CD4-positive, alpha-beta T cell treated with Interleukin-1 beta for 1 hour (primary cell): ENCODE results near the gene PTPRN2.

Source experiments
- DNase-seq, 2 donors: peaks; one replicate each; pipeline ENCODE4 v3.0.0-alpha.2; 2020 to 2022

PTPRN2 gene

DNA sequence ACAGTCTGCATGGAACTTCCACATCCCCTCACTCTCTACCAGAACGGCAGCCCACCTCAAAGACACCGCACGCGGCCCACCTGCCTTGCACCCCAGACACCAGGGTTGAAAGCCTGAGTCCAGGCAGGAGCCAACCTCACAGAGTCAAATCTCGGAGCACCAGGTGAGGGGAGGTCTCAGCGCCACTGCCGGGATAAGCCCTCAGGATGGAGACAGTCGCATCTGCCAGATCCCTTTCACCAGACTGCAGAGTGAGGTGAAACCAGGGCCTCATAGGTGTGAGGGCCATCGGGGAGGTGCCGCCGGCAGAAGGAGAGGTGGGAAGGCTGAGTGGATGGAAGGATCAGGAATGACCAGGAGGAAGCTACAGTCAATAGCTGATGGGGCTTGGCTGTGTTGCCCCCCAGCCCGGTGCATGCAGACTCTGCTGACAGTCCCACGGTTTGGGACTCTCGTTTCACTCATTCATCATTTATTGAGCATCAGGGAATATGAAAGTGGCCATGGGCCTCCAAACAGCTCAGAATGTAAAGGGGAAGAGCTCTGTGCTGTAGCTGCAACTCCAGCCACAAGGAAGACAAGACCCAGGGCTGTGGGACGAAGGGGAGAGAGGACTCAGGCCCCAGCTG is 315.0 kb downstream of the PTPRN2 start:
- no peak for DNase-seq

DNA sequence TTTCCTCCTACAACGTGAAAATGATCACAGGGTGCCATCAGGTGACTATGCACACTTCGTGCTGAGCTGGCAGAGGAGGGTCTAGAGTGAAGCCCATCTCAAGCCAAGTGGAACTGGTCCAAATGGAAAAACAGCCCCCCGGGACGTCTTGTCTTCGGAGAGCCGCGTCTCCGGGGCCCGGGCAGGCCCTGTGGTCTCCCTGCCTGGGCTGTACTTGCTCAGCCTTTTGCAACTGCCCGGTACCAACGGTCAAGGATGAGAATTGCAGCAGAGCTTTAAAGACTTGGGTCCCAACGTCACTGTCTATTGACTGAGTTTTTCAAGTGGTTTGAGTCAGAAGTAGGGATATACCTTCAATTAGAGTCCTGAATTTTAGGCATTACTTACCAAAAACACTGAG is 315.5 kb downstream of the PTPRN2 start:
- no peak for DNase-seq

DNA sequence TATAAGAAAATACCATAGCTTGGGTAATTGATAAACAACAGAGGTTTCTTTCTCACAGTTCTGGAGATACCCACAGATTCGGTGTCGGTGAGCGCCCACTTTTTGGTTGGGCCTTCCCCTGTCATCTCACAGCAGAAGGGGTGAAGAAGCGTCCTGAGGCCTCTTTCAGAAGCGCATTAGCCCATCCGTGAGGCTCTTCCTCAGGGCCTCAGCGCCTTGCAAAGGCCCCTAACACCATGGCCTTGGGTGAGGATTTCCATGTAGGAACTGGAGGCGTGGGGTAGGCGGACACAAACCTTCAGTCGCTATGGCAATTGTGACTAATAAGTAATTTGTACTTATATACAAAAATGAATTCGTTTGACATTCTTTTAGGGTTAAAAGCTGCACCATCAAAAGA is 316.0 kb downstream of the PTPRN2 start:
- no peak for DNase-seq

DNA sequence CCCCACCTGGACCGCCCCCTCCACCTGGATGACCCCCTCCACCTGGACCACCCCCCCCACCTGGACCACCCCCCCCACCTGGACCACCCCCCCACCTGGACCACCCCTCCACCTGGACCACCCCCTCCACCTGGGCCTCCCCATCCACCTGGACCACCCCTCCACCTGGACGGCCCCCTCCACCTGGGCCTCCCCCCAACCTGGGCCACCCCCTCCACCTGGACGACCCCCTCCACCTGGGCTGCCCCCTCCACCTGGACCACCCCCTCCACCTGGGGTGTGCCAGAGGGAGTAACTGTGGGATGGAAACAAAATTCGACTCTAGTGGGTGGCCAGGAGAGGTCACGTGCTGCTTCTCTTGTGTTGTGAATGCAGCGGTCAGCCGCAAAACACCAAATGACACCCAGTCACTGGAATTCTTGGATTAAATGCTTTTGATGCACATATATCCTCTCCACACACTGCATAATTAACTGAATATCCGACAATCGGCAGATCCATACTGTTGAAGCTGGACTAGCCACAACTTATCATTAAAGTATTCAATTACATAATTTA is 316.7 kb downstream of the PTPRN2 start:
- no peak for DNase-seq

DNA sequence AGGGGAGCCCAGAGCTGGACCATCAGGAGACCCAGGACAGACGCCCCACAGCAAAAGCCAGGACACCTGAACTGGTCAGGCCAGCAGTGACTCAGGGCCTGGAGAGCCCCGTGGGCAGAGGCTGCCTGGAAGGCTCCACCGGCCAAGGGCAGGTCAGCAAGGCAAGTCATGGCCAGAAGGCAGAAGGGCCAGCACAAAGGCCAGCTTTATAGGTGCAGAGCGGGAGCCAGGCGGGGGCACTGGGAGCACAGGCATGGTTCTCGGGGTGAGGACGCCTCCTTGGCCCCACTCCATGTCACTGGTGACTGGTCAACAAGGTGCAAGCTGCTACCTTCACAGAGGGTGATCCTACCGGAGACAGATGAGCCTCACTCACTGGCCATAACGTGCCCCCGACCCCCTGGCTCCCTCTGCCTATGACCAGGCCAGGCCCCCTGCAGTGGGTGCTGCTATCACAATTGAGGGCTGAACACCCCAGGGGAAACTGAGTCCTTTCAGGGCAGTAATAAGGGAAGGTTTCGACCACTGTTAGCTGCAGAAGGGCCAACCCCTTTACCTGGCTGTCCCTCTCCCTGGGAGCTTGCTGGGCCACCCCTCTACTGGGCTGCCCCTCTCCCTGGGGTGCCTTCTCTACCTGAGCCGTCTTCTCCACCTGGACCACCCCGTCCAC is 317.4 kb downstream of the PTPRN2 start:
- DNase-seq = no peak

DNA sequence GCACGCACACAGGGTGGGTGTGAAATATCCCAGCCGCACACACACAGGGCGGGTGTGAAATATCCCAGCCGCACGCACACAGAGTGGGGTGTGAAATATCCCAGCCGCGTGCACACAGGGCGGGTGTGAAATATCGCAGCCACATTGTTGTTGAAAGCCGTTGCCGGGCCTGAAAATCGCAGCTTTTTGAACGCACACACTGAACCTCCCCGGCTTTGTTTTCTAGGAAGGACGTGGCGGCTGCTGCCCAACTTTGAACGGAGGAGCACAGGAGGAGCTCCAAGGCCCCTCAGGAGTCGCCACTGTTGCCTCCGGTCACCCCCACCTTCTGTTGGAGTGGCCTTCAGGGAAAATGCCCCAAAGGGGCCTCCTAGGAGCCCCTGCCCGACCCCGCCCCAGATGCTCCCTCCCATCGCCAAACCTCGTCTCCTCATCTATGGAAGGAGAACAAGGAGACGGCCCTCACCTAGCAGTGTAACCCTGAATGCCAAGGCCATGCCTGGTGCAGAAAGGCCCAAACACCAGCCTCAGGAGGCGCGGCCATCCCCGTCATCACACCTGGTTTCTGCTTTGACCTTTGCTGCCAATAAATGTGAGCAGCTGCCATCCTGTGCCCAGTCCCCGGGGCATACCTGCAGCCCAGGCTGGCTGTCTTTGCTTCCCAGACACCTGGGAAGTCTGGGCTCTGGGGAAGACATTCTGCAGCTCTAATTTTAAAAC is 318.6 kb downstream of the PTPRN2 start:
- DNase-seq = no peak

DNA sequence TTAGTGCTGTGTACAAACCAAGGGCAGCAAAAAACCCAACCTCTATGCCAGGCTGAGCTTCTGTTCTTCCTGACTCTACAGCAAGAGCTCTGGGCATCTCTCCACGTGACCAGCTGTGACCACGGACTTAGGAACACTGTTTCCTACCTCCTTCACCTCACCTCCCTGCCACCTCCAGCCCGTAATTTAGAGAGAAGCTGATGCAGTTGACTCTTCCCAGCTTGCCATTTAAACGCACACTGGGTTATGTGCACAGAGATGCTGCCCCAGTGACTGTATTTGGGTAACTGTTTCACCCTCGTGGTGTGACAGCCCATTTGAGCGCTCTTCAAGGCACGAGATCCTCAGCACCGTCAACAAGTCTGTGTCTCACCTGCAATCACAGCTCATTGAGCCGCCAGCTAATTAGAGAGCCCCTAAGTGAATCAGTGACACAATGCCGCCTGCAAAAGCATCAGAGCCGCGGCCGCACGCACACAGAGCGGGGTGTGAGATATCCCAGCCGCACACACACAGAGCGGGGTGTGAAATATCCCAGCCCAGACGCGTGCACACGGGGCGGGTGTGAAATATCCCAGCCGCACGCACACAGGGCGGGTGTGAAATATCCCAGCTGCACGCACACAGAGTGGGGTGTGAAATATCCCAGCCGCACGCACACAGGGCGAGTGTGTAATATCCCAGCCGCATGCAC is 319.7 kb downstream of the PTPRN2 start:
- no peak for DNase-seq

DNA sequence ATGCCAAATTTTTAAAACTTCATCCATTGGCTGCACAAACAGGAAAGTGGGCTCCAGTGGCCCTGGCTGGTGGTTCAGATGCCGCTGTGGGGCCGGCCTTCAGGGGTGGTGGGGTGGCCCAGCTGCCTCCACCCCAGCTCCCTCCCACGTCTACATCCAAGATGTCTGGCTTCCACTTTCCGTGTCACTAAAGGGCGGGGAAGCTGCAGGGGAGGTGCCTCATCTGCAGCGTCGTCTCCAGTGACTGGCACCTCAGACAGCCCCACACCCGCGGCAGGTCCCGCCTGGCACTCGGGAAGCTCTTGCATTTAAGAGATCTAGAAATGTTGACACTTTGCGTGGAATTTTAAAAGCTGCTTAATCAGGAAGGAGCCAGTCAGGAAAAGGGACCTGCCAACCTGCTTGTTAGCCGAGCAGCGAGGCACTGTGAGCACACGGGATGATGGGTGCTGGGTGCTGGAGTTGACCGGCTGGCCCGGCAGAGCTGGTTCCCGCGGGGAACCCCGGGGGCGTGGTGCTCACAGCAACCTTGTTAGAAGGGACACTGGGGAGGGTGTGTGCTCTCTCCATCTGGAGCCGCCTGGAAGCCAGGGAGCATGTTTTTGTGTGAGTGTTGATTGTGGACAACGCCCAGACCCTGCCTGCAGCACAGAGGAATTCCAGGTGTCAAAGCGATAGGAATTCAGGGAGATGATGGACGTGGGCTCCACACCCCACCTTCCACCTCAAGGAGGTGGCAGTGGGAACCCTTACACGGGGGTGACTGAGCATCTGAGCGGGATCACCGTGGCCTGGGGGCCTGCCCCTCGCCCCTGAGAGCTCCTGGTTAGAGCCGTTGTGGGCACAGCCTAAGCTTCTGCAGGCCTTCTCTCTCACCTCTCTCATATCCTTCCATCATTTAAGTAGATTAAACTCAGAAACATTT is 320.5 kb downstream of the PTPRN2 start:
- no peak for DNase-seq

DNA sequence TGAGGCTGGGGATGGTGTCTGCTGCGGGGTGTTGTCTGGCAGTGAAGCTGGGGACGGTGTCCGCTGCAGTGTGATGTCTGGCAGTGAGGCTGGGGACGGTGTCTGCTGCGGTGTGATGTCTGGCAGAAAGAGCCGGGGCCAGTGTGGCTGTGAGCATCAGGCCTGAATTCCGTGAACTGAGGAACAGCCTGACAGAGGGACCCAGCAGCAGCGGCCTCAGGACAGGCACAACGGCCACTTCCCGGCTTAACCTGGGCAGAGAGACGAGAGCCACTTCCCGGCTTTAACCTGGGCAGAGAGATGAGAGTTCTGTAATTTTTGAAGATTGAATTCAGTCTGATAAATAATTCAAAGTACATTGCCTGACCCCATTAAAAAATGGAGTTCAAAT is 321.2 kb downstream of the PTPRN2 start:
- DNase-seq = no peak

DNA sequence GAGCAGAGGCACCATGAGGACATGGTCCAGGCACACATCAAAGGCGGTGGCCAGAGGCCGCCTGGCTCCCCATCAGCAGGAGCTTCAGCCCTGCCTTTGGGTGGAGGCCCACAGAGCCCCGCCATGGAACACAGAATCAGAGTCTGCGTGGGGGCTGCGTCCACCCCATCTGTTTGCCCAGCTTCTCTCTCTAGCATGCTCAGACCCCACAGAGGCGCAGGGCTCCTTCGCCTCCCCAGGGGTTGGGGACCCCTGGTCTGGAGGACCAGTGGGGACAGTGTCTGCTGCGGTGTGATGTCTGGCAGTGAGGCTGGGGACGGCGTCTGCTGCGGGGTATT is 321.9 kb downstream of the PTPRN2 start:
- no peak for DNase-seq

DNA sequence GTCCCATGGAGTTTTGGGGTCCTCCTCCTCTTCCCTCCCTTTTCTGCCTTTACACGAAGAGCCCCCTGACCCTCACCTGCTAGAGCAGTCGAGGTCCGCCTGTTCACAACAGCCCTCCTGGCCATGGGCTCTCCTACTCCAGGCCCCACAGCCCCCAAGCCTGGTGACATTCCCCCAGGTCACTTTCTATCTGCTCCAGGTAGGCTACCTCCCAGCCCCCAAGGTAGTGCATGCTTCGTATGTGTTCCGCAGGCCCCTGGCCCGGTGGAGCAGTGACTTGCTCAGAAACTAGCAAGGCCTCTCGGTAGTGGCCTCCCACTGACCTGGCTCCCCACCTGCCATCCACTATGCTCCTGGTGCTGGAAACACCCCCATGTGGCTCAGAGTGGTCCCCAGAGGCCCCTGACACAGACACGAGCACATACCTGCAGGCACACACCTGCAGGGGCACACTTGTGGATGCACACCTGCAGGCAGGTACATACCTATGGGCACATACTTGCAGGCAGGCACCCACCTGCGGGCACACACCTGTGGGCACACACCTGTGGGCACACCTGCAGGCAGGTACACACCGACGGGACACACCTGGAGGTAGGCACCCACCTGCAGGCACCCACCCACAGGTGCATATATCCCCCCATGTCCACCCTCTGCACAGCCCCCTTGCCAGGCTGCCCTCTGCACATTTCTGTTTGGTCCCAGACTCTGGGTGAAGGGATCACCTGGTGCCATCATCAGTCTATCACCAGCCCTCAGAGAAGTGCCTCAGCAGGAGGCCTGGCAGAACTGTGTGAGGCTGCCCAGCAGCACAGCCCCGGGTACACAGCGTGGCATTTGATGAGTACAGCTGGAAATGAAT is 322.5 kb downstream of the PTPRN2 start:
- DNase-seq = no peak

DNA sequence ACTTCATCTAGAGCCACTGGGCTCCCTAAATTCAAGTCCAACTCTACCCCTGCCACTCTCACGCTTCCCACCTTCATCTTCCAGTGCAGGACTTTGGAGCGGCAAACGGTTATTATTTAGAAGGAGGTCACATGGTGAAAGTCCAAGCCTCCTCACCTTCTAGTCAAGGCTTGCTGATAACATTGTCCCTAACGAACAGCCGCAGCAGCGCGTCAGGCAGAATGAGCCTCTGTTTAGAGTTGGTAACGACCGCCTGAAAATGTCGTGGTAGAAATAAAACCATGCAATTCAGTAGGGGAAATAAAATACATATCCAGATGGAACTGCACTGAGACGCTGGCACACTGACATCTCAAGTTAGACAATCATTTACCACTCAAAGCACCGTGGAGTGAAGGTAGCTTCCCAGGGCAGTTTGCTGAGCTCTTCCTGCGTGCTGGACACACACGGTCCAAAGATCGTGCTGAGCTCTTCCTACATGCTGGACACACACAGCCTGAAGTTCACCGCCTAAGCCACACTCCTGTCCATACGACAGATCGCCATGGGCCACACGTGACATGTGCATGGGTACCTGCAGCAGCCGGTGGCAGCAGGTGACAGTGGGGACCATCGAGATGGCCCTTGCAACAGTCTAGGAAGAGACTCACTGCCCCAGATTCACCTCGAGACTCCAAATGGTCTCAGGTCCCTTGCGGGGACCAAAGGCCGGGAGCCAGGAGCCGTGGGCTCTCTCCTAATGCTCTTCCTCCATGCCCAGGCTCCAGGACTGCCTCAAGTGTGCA is 323.5 kb downstream of the PTPRN2 start:
- DNase-seq = no peak

DNA sequence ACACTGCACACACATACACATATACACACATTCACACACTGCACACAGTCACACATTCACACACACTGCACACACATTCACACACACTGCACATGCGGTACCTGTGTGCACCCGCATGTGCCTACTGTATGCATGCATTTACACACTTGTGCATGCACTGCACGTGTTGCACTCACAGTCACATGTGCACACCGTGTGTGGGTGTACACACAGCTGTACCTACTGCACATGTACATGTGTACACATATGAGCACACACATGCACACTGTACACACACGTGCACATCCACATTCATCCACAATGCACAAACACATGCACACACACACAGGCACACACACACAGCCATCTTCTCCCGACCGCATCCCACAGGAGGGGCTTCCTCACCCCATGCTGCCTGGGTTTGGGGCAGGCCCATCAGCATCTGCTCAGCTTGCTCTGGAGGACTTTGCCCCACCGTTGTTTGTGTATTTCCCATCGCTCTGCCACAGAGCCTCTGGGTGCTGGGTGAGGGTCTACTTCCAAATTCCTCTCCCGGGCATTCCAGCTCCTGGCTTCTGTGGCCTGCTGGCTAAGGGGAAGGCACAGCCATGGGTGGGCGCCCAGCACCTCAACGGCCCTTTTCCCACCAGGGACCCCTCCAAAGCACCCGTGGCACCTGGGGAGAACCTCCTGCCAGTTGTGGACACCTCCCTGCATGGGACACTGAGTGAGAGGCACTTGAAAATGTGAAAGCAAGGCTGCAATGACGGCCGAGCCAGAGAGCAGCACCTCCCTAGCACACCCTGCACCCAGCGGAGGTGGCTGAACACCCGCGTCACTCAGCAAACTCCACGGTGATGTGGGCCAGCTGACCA is 324.3 kb downstream of the PTPRN2 start:
- no peak for DNase-seq

DNA sequence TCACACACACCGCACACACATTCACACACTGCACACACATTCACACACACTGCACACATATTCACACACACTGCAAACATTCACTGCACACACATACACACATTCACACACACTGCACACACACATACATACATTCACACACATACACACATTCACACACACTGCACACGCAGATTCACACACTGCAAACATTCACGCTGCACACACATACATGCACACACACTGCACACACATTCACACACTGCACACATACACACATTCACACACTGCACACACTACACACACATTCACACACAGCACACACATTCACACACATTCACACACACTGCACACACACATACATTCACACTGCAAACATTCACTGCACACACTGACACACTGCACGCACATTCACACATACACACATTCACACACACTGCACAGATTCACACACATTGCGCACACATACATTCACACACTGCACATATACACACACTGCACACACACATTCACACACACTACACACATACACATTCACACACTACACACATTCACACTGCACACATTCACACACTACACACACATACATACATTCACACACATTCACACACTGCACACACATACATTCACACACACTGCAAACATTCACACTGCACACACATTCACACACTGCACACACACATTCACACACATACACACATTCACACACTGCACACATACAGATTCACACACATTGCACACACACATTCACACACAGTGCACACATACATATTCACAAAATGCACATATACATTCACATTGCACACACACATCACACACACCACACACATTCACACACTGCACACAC is 325.1 kb downstream of the PTPRN2 start:
- no peak for DNase-seq

DNA sequence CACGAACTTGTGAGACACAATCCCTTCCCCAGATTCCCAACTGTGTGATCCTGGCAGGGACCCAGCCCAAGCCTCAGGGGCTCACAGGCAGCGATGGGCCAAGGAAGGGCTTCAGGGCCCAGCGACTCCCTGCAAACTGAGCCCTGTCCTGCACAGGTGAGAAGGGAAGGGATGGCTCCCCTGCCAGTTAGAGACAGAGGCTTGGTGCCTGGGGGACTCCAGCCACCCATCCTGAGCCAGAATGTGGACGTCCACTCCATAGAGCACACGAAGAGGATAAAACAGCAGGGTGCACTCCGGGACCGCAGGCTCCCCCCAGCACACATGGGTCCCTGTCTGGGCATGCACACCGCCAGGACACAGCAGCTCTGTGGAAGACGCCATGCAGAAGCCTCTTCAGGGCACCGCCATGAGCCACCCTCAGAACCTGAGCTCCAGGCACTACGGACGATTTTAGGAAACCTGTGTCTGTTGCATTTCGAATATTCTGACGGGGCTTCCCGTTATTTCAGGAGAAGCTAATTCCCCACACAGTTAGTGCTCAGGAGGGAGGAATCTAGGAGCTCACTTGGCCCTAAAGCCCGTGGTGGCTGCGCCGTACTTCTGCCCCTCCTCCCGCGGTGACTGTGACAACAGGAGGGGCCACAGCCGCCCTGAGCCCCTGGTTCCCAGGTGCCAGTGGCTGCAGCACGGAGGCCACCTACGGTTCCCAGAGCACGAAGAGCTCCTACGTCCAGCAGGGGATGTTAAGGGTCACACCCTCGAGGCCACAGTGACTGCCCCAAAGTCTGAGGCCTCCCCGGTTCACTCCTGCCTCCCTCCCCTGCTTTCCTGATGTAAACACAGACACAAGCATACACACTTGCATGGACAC is 326.0 kb downstream of the PTPRN2 start:
- DNase-seq = no peak

DNA sequence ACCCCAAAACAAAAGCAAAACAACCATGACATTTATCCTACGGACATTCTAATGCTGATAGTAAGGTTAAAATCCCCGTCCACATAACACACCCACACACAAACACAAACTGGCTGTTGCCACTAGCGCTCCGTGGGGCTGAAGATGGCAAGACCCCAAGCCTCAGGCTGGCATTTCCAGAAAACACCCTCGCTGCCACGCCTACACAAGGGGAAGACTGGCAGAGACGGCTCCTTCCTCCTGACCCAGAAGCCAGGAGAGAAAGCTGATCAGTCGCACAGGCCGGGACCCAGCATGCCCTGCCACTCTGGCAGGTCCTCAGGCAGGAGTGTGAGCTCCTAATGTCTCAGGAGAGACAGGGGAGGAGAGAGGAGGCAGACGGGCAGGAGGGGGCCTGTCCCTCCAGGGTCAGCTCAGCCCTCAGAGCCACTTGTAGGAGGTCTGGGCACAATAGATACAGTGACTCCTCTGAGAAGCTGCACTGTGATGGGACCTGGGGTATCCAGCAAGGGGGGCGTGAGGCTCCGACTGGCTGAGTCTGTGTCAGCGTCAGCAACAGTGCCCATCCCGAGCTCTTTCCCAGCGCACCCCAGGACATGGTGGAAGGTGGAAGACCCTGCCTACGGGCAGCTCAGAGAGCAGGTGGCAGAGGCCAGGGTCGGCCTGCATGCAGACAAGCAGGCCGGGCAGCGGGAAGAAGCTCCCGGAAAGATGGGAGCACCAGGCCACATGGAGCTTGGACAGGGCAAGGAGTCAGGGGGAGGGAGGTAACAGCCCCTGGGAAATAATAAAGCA is 326.9 kb downstream of the PTPRN2 start:
- no peak for DNase-seq
